HG02759 (cell line): ENCODE data around the gene ARL6IP4.
"Not testable (repeated sequence)": the region's sequence is repeated elsewhere in the genome, so short reads cannot be mapped to it uniquely, and the experiment has no call there.

Experiments used
- ATAC-seq: cut with Tn5 transposase; IDR thresholded peaks from one replicate; pipeline ENCODE4 v1.9.1; 2021; ENCODE audit warnings: mild to moderate bottlenecking, moderate library complexity; ENCODE audit not compliant: unreplicated experiment

ARL6IP4 gene

GRCh38 chr12:122980183-122981035 lies at the start of gene ARL6IP4:
ARL6IP4 (plus strand) TSS chr12:122980681; CDS start chr12:122981140, 459 bp downstream.
- ATAC-seq: peak; percentile 76

DNA sequence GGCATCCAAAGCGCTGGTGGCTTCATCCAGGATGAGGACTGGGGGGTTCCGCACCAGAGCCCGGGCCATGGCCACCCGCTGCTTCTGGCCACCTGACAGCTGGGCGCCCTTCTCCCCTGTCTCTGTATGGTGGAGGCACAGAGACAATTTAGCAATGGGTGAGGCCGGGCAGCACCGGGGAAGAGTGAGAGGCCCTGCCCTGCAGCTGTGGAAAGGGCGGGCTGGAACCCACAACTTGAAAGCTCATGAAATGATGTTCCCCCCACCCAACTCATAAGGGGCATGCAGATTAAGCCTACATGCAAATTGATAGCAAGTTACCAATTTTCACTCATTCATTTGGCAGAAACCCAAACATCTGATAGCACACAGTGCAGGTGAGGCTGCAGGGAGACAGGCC lies 48.3 kb upstream of the ARL6IP4 start:
- no peak for ATAC-seq

- no peak for ATAC-seq
Measured at GRCh38 chr12:122934722-122935121, 45.8 kb upstream of the ARL6IP4 start.

GRCh38 chr12:122935318-122935717 lies 45.2 kb upstream of the ARL6IP4 start:
- ATAC-seq: no peak

GRCh38 chr12:122937622-122938091 lies 42.8 kb upstream of the ARL6IP4 start:
- no peak for ATAC-seq

- no peak for ATAC-seq
Measured at GRCh38 chr12:122939125-122939524, 41.4 kb upstream of the ARL6IP4 start.

GRCh38 chr12:122941351-122941750 lies 39.1 kb upstream of the ARL6IP4 start:
- not testable (repeated sequence) for ATAC-seq

GRCh38 chr12:122942637-122943036 lies 37.8 kb upstream of the ARL6IP4 start:
- ATAC-seq: no peak

- ATAC-seq: no peak
Measured at GRCh38 chr12:122943196-122943595, 37.3 kb upstream of the ARL6IP4 start.

DNA sequence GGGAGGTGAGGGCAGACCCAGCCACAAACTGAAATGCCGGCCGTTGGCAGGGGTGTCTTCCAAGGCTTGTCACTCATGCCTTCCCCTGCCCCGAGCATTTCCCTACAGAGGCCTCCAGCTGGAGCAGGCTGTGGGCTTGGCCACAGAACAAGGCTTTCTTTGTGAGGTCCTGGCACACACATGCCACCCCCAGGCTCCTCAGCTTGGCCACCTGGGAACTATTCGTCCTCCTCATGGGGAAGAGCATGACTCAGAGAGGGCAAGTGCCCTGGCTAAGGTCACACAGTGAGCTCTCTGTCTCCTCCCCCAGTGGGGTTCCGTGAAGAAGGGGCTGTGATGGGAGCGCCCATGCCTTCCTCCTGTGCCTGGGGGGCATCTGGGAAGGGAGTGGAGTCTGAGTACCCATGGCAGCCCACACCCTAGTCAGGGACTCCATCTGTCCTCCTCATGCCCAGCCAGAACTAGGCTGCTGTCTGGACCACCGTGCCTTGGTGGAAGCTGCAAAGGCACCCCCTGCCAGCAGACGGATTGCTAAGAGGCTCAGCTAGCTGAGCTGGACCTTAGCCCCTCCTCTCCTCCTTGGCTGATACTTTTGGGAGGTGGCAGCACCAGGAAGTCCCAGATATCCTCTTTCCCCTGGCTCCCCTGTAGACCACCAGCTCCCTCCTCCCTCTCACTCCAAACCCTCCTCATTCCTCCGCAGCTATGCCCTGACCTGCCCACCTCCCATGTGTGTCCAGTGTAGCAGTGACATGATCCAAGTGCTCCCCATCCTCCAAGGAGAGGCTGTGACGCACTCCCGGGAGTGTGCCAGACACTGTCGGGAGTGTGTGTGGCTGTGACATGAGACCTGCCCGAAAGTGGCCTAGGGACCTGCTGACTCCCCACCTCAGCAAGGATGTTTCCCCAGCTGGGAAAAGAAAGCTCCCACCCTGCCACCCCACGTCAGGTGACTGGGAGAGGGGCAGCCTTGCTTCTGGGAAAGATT lies 35.6 kb upstream of the ARL6IP4 start:
- ATAC-seq: no peak

DNA sequence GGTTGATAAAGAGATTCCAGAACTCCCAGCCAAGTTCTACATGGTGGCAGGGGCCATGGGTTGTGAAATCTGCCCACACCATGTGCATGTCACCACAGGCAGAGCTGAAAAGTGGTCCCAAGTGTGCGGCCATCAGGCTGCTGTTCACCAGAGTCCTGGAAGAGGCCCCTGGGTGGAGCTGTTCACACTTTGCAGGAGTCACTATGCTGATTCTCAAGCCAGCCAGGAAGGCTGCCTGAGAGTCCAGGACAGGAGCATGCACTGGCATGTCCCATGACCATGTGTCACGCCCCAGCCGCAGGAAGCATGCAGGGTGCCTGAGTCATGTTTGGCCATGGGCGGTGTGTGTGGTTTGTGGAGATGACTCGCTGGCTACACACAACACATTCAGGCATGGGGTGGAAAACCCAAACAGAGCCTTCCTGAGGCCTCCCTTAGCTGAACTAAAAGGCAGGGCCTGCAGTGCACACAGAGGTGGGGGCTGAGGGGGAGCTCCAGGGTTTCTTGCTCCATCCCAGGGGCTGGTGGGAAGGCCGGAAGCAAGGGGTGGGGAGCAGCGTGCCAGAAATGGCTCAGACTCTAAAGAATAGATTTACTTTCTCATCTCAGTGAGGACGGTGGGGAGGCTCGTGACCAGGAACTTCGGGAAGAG lies 33.7 kb upstream of the ARL6IP4 start:
- ATAC-seq: peak; percentile 85

DNA sequence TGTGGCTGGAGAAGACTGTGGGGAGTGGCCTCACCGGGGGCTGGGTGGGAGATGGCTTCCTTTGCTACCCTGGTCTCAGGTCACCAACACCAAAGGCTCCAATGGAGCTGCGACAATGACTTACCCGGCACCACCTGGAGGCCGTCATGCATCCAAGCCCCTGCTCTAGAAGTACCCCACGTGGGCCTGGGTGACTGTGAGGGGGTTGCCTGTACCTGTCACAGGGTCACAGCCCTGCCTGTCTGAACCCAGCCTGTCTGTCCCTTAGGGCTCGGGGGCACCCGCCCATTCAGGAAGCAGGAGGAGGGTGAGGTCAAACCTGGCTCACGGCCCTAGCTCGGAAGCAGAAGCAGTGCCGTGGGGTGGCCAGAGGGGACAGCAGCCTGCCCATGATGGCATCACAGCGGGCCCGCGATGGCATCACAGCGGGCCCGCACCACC lies 33.1 kb upstream of the ARL6IP4 start:
- peak; percentile 8 for ATAC-seq

- no peak for ATAC-seq
Measured at GRCh38 chr12:122948605-122949004, 31.9 kb upstream of the ARL6IP4 start.

GRCh38 chr12:122949405-122949804 lies 31.1 kb upstream of the ARL6IP4 start:
- ATAC-seq: no peak

DNA sequence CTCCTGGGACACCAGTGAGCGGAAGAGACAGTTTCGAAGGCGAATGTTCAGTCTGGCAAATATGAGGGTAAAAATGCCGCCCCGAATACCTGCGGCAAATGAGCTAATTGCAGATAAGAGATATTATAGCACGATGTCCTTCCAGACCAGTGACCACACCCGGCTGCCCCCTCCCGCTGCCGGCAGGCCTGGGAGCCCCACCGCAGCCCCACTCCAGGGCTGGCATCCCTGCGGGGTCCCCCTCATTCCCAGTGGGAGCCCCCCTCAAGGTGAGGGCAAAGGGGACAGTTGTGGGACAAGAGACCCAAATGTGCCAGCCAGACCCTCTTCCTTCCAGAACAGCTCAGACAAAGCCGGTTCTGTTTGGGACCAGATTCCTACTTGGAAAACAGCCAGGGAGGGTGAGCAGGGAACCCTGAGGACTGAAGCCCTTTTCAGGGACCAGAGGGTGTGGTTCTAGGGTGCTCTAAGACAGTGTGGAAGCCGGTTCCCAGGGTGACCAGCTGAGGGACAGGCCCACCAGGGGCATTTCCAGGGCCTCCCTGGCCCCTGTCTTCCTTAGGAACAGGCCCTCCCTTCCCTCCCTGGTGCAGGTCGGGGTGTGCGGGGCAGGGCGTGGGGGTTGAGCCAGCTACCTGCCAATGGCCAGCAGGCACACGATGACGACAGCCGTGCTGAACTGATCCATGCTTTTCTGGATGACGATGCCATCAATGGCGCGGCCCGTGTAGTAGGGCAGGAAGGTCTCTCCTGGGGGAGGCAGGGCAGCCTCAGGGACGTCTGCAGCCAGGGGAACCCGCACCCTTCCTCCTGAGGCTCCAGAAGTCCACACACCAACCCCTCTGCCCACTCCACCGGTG lies 30.4 kb upstream of the ARL6IP4 start:
- no peak for ATAC-seq

- ATAC-seq: no peak
Measured at GRCh38 chr12:122951406-122951805, 29.1 kb upstream of the ARL6IP4 start.

- peak; percentile 69 for ATAC-seq
Measured at GRCh38 chr12:122951979-122952892, 28.2 kb upstream of the ARL6IP4 start.

GRCh38 chr12:122955156-122955555 lies 25.3 kb upstream of the ARL6IP4 start:
- ATAC-seq: no peak

GRCh38 chr12:122956035-122956434 lies 24.4 kb upstream of the ARL6IP4 start:
- no peak for ATAC-seq
